ENCODE data around the gene PDCL2. TPM values are rescaled to one million over a fixed set of nuclear protein-coding genes. Genes with fewer than 3 reads are reported as not detected.

The PDCL2 gene
- total and polyA plus RNA-seq, 2 experiments from 2014 or later: not detected

GRCh38 chr4:55578341-55579010 lies 13.6 kb downstream of the PDCL2 start:
- H3K79me2 ChIP-seq (ENCODE audit: insufficient read depth): no peaks in the 10 kb centered on the region
- H3K27ac ChIP-seq: no peak overlapping the region
- no peaks in the 10 kb centered on the region for H3K27me3 ChIP-seq (replicated peaks; ENCODE audit: insufficient read depth)
- H3K9me3 ChIP-seq (ENCODE audit: low read depth): no peaks in the 10 kb centered on the region
- no peaks in the 10 kb centered on the region for H3K36me3 ChIP-seq (ENCODE audit: low read depth)
- no peaks in the 10 kb centered on the region for H3K4me1 ChIP-seq (ENCODE audit: insufficient read depth)
- H3F3A ChIP-seq (ENCODE audit: insufficient read depth): no peaks in the 10 kb centered on the region
- no peak overlapping the region for H3K4me3 ChIP-seq
- H2AFZ ChIP-seq: no peak overlapping the region
- no peak for DNase-seq
- no peak overlapping the region for H3K9ac ChIP-seq
- H4K20me1 ChIP-seq (ENCODE audit: insufficient read depth): no peaks in the 10 kb centered on the region
- no peak overlapping the region for H3K4me2 ChIP-seq (ENCODE audit: unreplicated experiment)
- H3K9me2 ChIP-seq (ENCODE audit: insufficient read depth): no peaks in the 10 kb centered on the region
- TF ChIP-seq EZH2phosphoT487 (IDR thresholded peaks at IDR 0.05; ENCODE audit: insufficient read depth, low read depth) (no peak), EZH2 (IDR thresholded peaks at IDR 0.05; ENCODE audit: insufficient read depth, poor library complexity, severe bottlenecking) (no peak)
- in situ Hi-C loops (cut with MboI): no loop called here

- no peaks in the 10 kb centered on the region for H3K4me1 ChIP-seq (ENCODE audit: insufficient read depth)
- no peak overlapping the region for H3K27ac ChIP-seq
- H2AFZ ChIP-seq: no peak overlapping the region
- no peaks in the 10 kb centered on the region for H3K36me3 ChIP-seq (ENCODE audit: low read depth)
- no peaks in the 10 kb centered on the region for H3K79me2 ChIP-seq (ENCODE audit: insufficient read depth)
- H4K20me1 ChIP-seq (ENCODE audit: insufficient read depth): no peaks in the 10 kb centered on the region
- H3K4me2 ChIP-seq (ENCODE audit: unreplicated experiment): no peak overlapping the region
- no peaks in the 10 kb centered on the region for H3K9me3 ChIP-seq (ENCODE audit: low read depth)
- H3K27me3 ChIP-seq (replicated peaks; ENCODE audit: insufficient read depth): no peaks in the 10 kb centered on the region
- H3F3A ChIP-seq (ENCODE audit: insufficient read depth): no peaks in the 10 kb centered on the region
- in situ Hi-C loops (cut with MboI): no loop called here
- no peak for TF ChIP-seq EZH2phosphoT487 (IDR thresholded peaks at IDR 0.05; ENCODE audit: insufficient read depth, low read depth)
- H3K9me2 ChIP-seq (ENCODE audit: insufficient read depth): no peaks in the 10 kb centered on the region
- H3K4me3 ChIP-seq: no peak overlapping the region
- DNase-seq: no peak
- H3K9ac ChIP-seq: no peak overlapping the region
- 4 to 7% methylated on average over 1 of the region's 1 CpG for WGBS, 2 experiments (ENCODE audit: low coverage in 1 of 2, low lambda C conversion rate in 2 of 2, missing lambda C conversion rate in 2 of 2)
These were observed 16.5 kb downstream of the PDCL2 start for GRCh38 chr4:55575513-55575912.

GRCh38 chr4:55574252-55574651 lies 17.8 kb downstream of the PDCL2 start:
- Histone ChIP-seq H3K36me3 (ENCODE audit: low read depth) (no peaks in the 10 kb centered on the region), H2AFZ (no peak overlapping the region), H3K4me2 (ENCODE audit: unreplicated experiment) (no peak overlapping the region), H3K4me3 (no peak overlapping the region), H3F3A (ENCODE audit: insufficient read depth) (no peaks in the 10 kb centered on the region), H3K9me3 (ENCODE audit: low read depth) (no peaks in the 10 kb centered on the region), H3K4me1 (ENCODE audit: insufficient read depth) (no peaks in the 10 kb centered on the region), H3K27ac (no peak overlapping the region), H4K20me1 (ENCODE audit: insufficient read depth) (no peaks in the 10 kb centered on the region), H3K79me2 (ENCODE audit: insufficient read depth) (no peaks in the 10 kb centered on the region), H3K9ac (no peak overlapping the region), H3K9me2 (ENCODE audit: insufficient read depth) (no peaks in the 10 kb centered on the region), H3K27me3 (replicated peaks; ENCODE audit: insufficient read depth) (no peaks in the 10 kb centered on the region)
- 0 to 17% methylated on average over 1 of the region's 1 CpG for WGBS, 2 experiments (ENCODE audit: low coverage in 1 of 2, low lambda C conversion rate in 2 of 2, missing lambda C conversion rate in 2 of 2)
- TF ChIP-seq EZH2phosphoT487 (IDR thresholded peaks at IDR 0.05; ENCODE audit: insufficient read depth, low read depth) (no peak), EZH2 (IDR thresholded peaks at IDR 0.05; ENCODE audit: insufficient read depth, poor library complexity, severe bottlenecking) (no peak)
- in situ Hi-C loops (cut with MboI): loop anchor here (25.0 kb wide), 1 partner anchor 562 kb away; no protein-coding TSS in a partner anchor
- no peak for DNase-seq

- Histone ChIP-seq H3F3A (ENCODE audit: insufficient read depth) (no peaks in the 10 kb centered on the region), H3K36me3 (ENCODE audit: low read depth) (no peaks in the 10 kb centered on the region), H2AFZ (no peak overlapping the region), H3K27ac (no peak overlapping the region), H3K9ac (no peak overlapping the region), H3K4me2 (ENCODE audit: unreplicated experiment) (no peak overlapping the region), H3K4me3 (no peak overlapping the region), H4K20me1 (ENCODE audit: insufficient read depth) (no peaks in the 10 kb centered on the region), H3K9me2 (ENCODE audit: insufficient read depth) (no peaks in the 10 kb centered on the region), H3K79me2 (ENCODE audit: insufficient read depth) (no peaks in the 10 kb centered on the region), H3K27me3 (replicated peaks; ENCODE audit: insufficient read depth) (no peaks in the 10 kb centered on the region), H3K9me3 (ENCODE audit: low read depth) (no peaks in the 10 kb centered on the region), H3K4me1 (ENCODE audit: insufficient read depth) (no peaks in the 10 kb centered on the region)
- no peak for TF ChIP-seq EZH2 (IDR thresholded peaks at IDR 0.05; ENCODE audit: insufficient read depth, poor library complexity, severe bottlenecking)
- TF ChIP-seq EZH2phosphoT487 (IDR thresholded peaks at IDR 0.05; ENCODE audit: insufficient read depth, low read depth): no peak
- in situ Hi-C loops (cut with MboI): loop anchor here (25.0 kb wide), 1 partner anchor 560 kb away; no protein-coding TSS in a partner anchor
- DNase-seq: no peak
- 55 to 59% methylated on average over 3 of the region's 3 CpGs for WGBS, 2 experiments (ENCODE audit: low coverage in 1 of 2, low lambda C conversion rate in 2 of 2, missing lambda C conversion rate in 2 of 2)
These were observed 20.2 kb downstream of the PDCL2 start for GRCh38 chr4:55571806-55572205.
